HUES6 (cell line): Measurements from ENCODE around the gene ARFGAP1.

Experiments
- H3K27ac ChIP-seq: 2 replicates; pipeline ENCODE4 v1.7.0; 2013; ENCODE audit warnings: low read depth, mild to moderate bottlenecking, low read length, inconsistent platforms
- H3K27me3 ChIP-seq: 2 replicates; pipeline ENCODE4 v1.6.1; 2013; ENCODE audit warnings: low read length; ENCODE audit not compliant: control insufficient read depth, insufficient read depth
- H3K36me3 ChIP-seq: 2 replicates; pipeline ENCODE4 v1.6.1; 2013; ENCODE audit warnings: low read length; ENCODE audit not compliant: control insufficient read depth, insufficient read depth
- H3K4me1 ChIP-seq: 2 replicates; pipeline ENCODE4 v1.6.1; 2013; ENCODE audit warnings: low read length; ENCODE audit not compliant: control insufficient read depth, insufficient read depth
- H3K4me3 ChIP-seq: 2 replicates; pipeline ENCODE4 v1.5.1; 2013; ENCODE audit warnings: low read depth, low read length
- H3K9ac ChIP-seq: one replicate; pipeline ENCODE4 v1.6.1; 2013; ENCODE audit warnings: mild to moderate bottlenecking, low read length
- H3K9me3 ChIP-seq: 2 replicates; pipeline ENCODE4 v1.6.1; 2013; ENCODE audit warnings: low read depth, low read length; ENCODE audit not compliant: control insufficient read depth, insufficient read depth

ARFGAP1 gene

DNA sequence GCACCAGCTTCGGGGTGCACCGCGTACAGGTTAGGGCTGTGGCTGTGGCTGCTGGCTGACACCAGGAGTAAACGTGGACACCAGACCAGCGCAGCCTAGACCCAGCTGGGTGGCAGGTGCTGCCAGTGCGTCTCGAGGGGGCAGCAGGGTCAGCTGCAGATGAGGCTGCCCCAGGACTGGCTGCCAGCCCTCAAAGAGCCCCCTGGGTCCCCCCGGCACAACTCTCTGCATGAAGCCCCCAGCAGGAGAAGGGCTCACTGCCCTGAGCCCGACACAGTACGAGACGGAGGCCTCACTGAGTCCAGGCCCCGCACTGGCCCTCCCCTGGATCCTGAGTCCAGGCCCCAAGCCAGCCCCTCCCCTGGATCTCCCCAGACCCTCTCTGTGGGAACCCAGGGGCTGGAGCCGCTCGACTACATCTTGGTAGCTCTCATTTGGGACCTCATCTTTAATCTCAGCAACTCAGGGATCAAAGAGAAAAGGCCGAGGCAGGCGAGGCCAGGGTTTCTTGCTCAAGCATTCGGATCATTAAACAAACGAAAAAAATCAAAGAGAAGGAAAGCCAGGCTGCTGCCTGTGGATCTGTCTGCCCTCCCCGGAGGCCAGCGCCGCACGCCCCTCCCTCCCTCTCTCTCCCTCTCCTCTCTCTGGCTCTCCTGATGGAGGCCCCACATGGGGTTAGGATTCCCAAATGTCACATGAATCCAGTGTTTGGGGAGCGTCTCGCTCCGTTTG, 11.4 kb upstream of the ARFGAP1 start:
- peaks cover 10% of the 10 kb centered on the region; the same call in 1 of the 2 replicates for H3K27me3 ChIP-seq
- no peak overlapping the region for H3K27ac ChIP-seq
- no peak overlapping the region for H3K9ac ChIP-seq
- H3K4me1 ChIP-seq = peaks cover 16% of the 10 kb centered on the region; the same call in 1 of the 2 replicates
- no peaks in the 10 kb centered on the region for H3K9me3 ChIP-seq
- no peaks in the 10 kb centered on the region for H3K36me3 ChIP-seq
- no peak overlapping the region for H3K4me3 ChIP-seq

GRCh38 chr20:63261795-63262528, 10.7 kb upstream of the ARFGAP1 start:
- no peaks in the 10 kb centered on the region for H3K9me3 ChIP-seq
- H3K4me1 ChIP-seq = peaks cover 15% of the 10 kb centered on the region; the same call in 1 of the 2 replicates
- peaks cover 3% of the 10 kb centered on the region; the same call in 1 of the 2 replicates for H3K27me3 ChIP-seq

GRCh38 chr20:63262836-63263235, 9.8 kb upstream of the ARFGAP1 start:
- Histone ChIP-seq H3K9me3 (no peaks in the 10 kb centered on the region), H3K36me3 (no peaks in the 10 kb centered on the region), H3K4me1 (peaks cover 15% of the 10 kb centered on the region; the same call in 1 of the 2 replicates), H3K27ac (no peak overlapping the region), H3K27me3 (no peaks in the 10 kb centered on the region; the same call in 1 of the 2 replicates), H3K9ac (no peak overlapping the region), H3K4me3 (no peak overlapping the region)

More at GRCh38 chr20:63261795-63262528, 10.7 kb upstream of the ARFGAP1 start:
- no peak overlapping the region for H3K4me3 ChIP-seq
- no peaks in the 10 kb centered on the region for H3K36me3 ChIP-seq
- H3K9ac ChIP-seq = no peak overlapping the region
- no peak overlapping the region for H3K27ac ChIP-seq

- no peaks in the 10 kb centered on the region for H3K9me3 ChIP-seq
- no peak overlapping the region for H3K27ac ChIP-seq
- peaks cover 22% of the 10 kb centered on the region; the same call in 1 of the 2 replicates for H3K4me1 ChIP-seq
- H3K9ac ChIP-seq = no peak overlapping the region
- no peak overlapping the region for H3K4me3 ChIP-seq
- H3K36me3 ChIP-seq = no peaks in the 10 kb centered on the region
- no peaks in the 10 kb centered on the region; the same call in 1 of the 2 replicates for H3K27me3 ChIP-seq
Observed at GRCh38 chr20:63264000-63264399, 8.6 kb upstream of the ARFGAP1 start.

DNA sequence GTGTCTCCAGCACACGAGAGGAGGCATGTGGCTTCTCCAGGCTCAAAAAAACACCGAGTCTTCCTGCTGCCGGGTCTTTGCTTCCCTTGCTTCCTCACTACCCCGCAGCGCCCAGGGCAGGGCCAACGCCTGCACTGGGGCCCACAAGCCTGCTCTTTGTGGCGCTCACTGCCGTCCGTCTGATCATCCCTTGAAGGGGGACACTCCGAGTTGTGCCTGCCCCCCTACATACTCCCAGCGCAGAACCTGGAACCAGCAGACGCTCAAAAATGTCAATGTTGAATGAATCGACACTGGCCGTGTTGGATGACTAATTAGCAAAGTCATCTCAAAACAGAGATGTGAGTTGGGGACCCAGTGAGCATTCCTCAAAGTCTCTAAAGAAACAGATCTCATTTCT, 8.1 kb upstream of the ARFGAP1 start:
- Histone ChIP-seq H3K4me1 (peaks cover 21% of the 10 kb centered on the region; the same call in 1 of the 2 replicates), H3K4me3 (no peak overlapping the region), H3K27ac (no peak overlapping the region), H3K27me3 (no peaks in the 10 kb centered on the region; the same call in 1 of the 2 replicates), H3K9me3 (no peaks in the 10 kb centered on the region), H3K9ac (no peak overlapping the region), H3K36me3 (no peaks in the 10 kb centered on the region)

- Histone ChIP-seq H3K9me3 (no peaks in the 10 kb centered on the region), H3K9ac (no peak overlapping the region), H3K27me3 (no peaks in the 10 kb centered on the region; the same call in 1 of the 2 replicates), H3K4me1 (peaks cover 21% of the 10 kb centered on the region; the same call in 1 of the 2 replicates), H3K27ac (no peak overlapping the region), H3K4me3 (no peak overlapping the region), H3K36me3 (no peaks in the 10 kb centered on the region)
Observed at GRCh38 chr20:63265891-63266515, 6.6 kb upstream of the ARFGAP1 start.

DNA sequence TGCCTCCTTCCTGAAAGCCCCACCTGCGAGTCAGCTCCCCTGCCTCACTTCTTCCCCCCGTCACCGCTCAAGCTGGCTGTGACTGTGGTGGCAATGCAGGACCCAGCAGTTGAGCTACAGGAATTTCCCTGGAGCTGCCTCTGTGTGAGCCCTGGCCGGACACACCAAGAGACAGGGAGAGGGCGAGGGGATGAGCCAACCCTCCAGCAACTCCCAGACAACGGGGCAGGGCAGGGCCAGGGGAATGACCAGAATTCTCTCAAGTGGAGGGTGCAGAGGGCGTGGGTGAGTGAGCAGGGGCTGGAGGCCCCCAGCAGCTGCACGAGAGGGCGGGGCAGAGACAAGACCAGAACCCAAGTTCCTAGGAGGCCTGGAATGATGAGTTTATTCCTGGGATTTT, 4.9 kb upstream of the ARFGAP1 start:
- Histone ChIP-seq H3K4me1 (peaks cover 14% of the 10 kb centered on the region; the same call in 1 of the 2 replicates), H3K9ac (no peak overlapping the region), H3K4me3 (no peak overlapping the region), H3K36me3 (no peaks in the 10 kb centered on the region), H3K27me3 (no peaks in the 10 kb centered on the region; the same call in 1 of the 2 replicates), H3K27ac (no peak overlapping the region), H3K9me3 (no peaks in the 10 kb centered on the region)

- no peak overlapping the region for H3K4me3 ChIP-seq
- H3K36me3 ChIP-seq = no peaks in the 10 kb centered on the region
- peaks cover 14% of the 10 kb centered on the region; the same call in 1 of the 2 replicates for H3K4me1 ChIP-seq
- no peaks in the 10 kb centered on the region for H3K9me3 ChIP-seq
- H3K27me3 ChIP-seq = no peaks in the 10 kb centered on the region; the same call in 1 of the 2 replicates
- H3K27ac ChIP-seq = no peak overlapping the region
- H3K9ac ChIP-seq = no peak overlapping the region
Observed at GRCh38 chr20:63268256-63268655, 4.4 kb upstream of the ARFGAP1 start.

GRCh38 chr20:63268671-63269439, 3.8 kb upstream of the ARFGAP1 start:
- Histone ChIP-seq H3K27ac (no peak overlapping the region), H3K4me3 (no peak overlapping the region), H3K27me3 (no peaks in the 10 kb centered on the region; the same call in 1 of the 2 replicates), H3K9me3 (no peaks in the 10 kb centered on the region), H3K36me3 (no peaks in the 10 kb centered on the region), H3K4me1 (peaks cover 19% of the 10 kb centered on the region; the same call in 1 of the 2 replicates), H3K9ac (no peak overlapping the region)

- Histone ChIP-seq H3K4me1 (peaks cover 24% of the 10 kb centered on the region; the same call in 1 of the 2 replicates), H3K9ac (no peak overlapping the region), H3K36me3 (no peaks in the 10 kb centered on the region), H3K27me3 (no peaks in the 10 kb centered on the region; the same call in 1 of the 2 replicates), H3K27ac (no peak overlapping the region), H3K9me3 (no peaks in the 10 kb centered on the region), H3K4me3 (no peak overlapping the region)
Observed at GRCh38 chr20:63269724-63270123, 2.9 kb upstream of the ARFGAP1 start.
